Stimulated activated CD4-positive, alpha-beta T cell treated with anti-CD3 and anti-CD28 coated beads, TNF-alpha, amount 100 ng/mL, for 24 hours (primary cell): ENCODE results near the gene C10orf67.
"Not testable (repeated sequence)": the region's sequence is repeated elsewhere in the genome, so short reads cannot be mapped to it uniquely, and the experiment has no call there.

Experiments
- DNase-seq, 3 experiments: peaks; one replicate each; pipeline ENCODE4 v3.0.0-alpha.2; 2020; ENCODE audit warnings: low read depth in 3 of 3

The C10orf67 gene

GRCh38 chr10:23344241-23344841, at the start of gene C10orf67:
Gene C10orf67, minus strand, starts transcription at chr10:23344797. Its CDS starts 23 bp downstream, at chr10:23344774.
- DNase-seq: peak in 1 of 3 experiments; percentile 46

- DNase-seq: peak in 1 of 3 experiments; percentile 2
These were observed 47.2 kb upstream of the C10orf67 start for GRCh38 chr10:23391821-23392220.

GRCh38 chr10:23390809-23391208, 46.2 kb upstream of the C10orf67 start:
- no peak for DNase-seq

- not testable (repeated sequence) for DNase-seq
These were observed 45.8 kb upstream of the C10orf67 start for GRCh38 chr10:23390408-23390807.

GRCh38 chr10:23387516-23387915, 42.9 kb upstream of the C10orf67 start:
- not testable (repeated sequence) for DNase-seq

- DNase-seq: no peak
These were observed 41.5 kb upstream of the C10orf67 start for GRCh38 chr10:23386052-23386451.

- DNase-seq: no peak
These were observed 39.8 kb upstream of the C10orf67 start for GRCh38 chr10:23384364-23384763.

- no peak for DNase-seq
These were observed 39.0 kb upstream of the C10orf67 start for GRCh38 chr10:23383637-23384036.

GRCh38 chr10:23381298-23382040, 36.9 kb upstream of the C10orf67 start:
- DNase-seq: no peak

GRCh38 chr10:23379686-23380085, 35.1 kb upstream of the C10orf67 start:
- DNase-seq: no peak

GRCh38 chr10:23376229-23376655, 31.6 kb upstream of the C10orf67 start:
- no peak for DNase-seq

- no peak for DNase-seq
These were observed 30.8 kb upstream of the C10orf67 start for GRCh38 chr10:23375366-23375765.

- DNase-seq: no peak
These were observed 28.6 kb upstream of the C10orf67 start for GRCh38 chr10:23373156-23373555.

- no peak for DNase-seq
These were observed 26.5 kb upstream of the C10orf67 start for GRCh38 chr10:23371073-23371472.

GRCh38 chr10:23370106-23370505, 25.5 kb upstream of the C10orf67 start:
- no peak for DNase-seq

- DNase-seq: no peak
These were observed 24.4 kb upstream of the C10orf67 start for GRCh38 chr10:23368816-23369640.

- DNase-seq: no peak
These were observed 23.4 kb upstream of the C10orf67 start for GRCh38 chr10:23367896-23368595.

GRCh38 chr10:23365417-23366030, 20.9 kb upstream of the C10orf67 start:
- peak in 1 of 3 experiments; percentile 36 for DNase-seq

GRCh38 chr10:23364378-23364777, 19.8 kb upstream of the C10orf67 start:
- no peak for DNase-seq

- DNase-seq: no peak
These were observed 19.2 kb upstream of the C10orf67 start for GRCh38 chr10:23363793-23364135.
